HG03196 (cell line): ENCODE data around the gene DDR1.

Source experiments
- ATAC-seq: cut with Tn5 transposase; IDR thresholded peaks from one replicate; pipeline ENCODE4 v1.9.1; 2021; ENCODE audit not compliant: unreplicated experiment

DDR1 gene

GRCh38 chr6:30944051-30944450 lies 59.7 kb downstream of the DDR1 start:
- ATAC-seq, result no peak

DNA sequence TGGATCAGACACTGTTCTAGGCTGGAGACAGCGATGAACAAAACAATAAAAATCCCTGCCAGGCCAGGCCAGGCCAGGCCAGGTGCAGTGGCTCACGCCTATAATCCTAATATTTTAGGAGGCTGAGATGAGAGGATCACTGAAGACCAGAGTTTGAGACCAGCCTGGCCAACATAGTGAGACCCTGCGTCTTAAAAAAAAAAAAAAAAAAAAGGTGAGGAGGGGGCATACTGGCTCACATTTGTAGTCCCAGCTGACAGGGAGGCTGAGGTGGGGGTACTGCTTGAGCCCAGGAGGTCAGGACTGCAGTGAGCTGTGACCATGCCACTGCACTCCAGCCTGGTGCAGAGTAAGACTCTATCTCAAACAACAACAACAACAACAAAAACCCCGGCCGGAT lies 61.0 kb downstream of the DDR1 start:
- ATAC-seq, result no peak

- no peak for ATAC-seq
Observed at GRCh38 chr6:30947231-30947630, 62.9 kb downstream of the DDR1 start.

GRCh38 chr6:30948811-30949210 lies 64.5 kb downstream of the DDR1 start:
- ATAC-seq, result no peak
